ENCODE data around the gene SEH1L.
"Not testable (repeated sequence)": the region's sequence is repeated elsewhere in the genome, so short reads cannot be mapped to it uniquely, and the experiment has no call there.

The SEH1L gene

GRCh38 chr18:12947285-12948049 is at the start of gene SEH1L:
SEH1L (plus strand) TSS chr18:12948011; CDS start chr18:12948122, 111 bp downstream.
- peak; percentile 98 for DNase-seq (ENCODE audit: low spot score)

GRCh38 chr18:12901208-12901607 is 46.6 kb upstream of the SEH1L start:
- DNase-seq (ENCODE audit: low spot score): not testable (repeated sequence)

- no peak for DNase-seq (ENCODE audit: low spot score)
These were observed 43.7 kb upstream of the SEH1L start for GRCh38 chr18:12904012-12904516.

GRCh38 chr18:12906119-12906518 is 41.7 kb upstream of the SEH1L start:
- no peak for DNase-seq (ENCODE audit: low spot score)

GRCh38 chr18:12906773-12907172 is 41.0 kb upstream of the SEH1L start:
- DNase-seq (ENCODE audit: low spot score): no peak

- DNase-seq (ENCODE audit: low spot score): no peak
These were observed 40.4 kb upstream of the SEH1L start for GRCh38 chr18:12907258-12907925.

GRCh38 chr18:12908706-12909105 is 39.1 kb upstream of the SEH1L start:
- DNase-seq (ENCODE audit: low spot score): no peak

- no peak for DNase-seq (ENCODE audit: low spot score)
These were observed 36.5 kb upstream of the SEH1L start for GRCh38 chr18:12911025-12911928.

- DNase-seq (ENCODE audit: low spot score): no peak
These were observed 35.7 kb upstream of the SEH1L start for GRCh38 chr18:12911929-12912703.

GRCh38 chr18:12921178-12921577 is 26.6 kb upstream of the SEH1L start:
- no peak for DNase-seq (ENCODE audit: low spot score)

- DNase-seq (ENCODE audit: low spot score): no peak
These were observed 25.5 kb upstream of the SEH1L start for GRCh38 chr18:12922266-12922665.

- no peak for DNase-seq (ENCODE audit: low spot score)
These were observed 23.2 kb upstream of the SEH1L start for GRCh38 chr18:12924616-12925015.

- DNase-seq (ENCODE audit: low spot score): no peak
These were observed 19.6 kb upstream of the SEH1L start for GRCh38 chr18:12928206-12928605.

GRCh38 chr18:12928641-12929040 is 19.2 kb upstream of the SEH1L start:
- no peak for DNase-seq (ENCODE audit: low spot score)

- DNase-seq (ENCODE audit: low spot score): no peak
These were observed 18.2 kb upstream of the SEH1L start for GRCh38 chr18:12929477-12930083.

GRCh38 chr18:12930376-12930775 is 17.4 kb upstream of the SEH1L start:
- no peak for DNase-seq (ENCODE audit: low spot score)

GRCh38 chr18:12930908-12931307 is 16.9 kb upstream of the SEH1L start:
- DNase-seq (ENCODE audit: low spot score): no peak

GRCh38 chr18:12933327-12933726 is 14.5 kb upstream of the SEH1L start:
- DNase-seq (ENCODE audit: low spot score): no peak

GRCh38 chr18:12934454-12935071 is 13.2 kb upstream of the SEH1L start:
- peak; percentile 90 for DNase-seq (ENCODE audit: low spot score)

GRCh38 chr18:12939162-12939561 is 8.6 kb upstream of the SEH1L start:
- DNase-seq (ENCODE audit: low spot score): no peak

GRCh38 chr18:12943215-12943614 is 4.6 kb upstream of the SEH1L start:
- no peak for DNase-seq (ENCODE audit: low spot score)

Measured in HuH-7 (cell line).